Measurements from ENCODE around the gene WRNIP1. TPM values are rescaled to one million over a fixed set of nuclear protein-coding genes. Genes with fewer than 3 reads are reported as not detected.

WRNIP1 gene
- total RNA-seq, 1 experiment from 2014 or later: 78.8 TPM

DNA sequence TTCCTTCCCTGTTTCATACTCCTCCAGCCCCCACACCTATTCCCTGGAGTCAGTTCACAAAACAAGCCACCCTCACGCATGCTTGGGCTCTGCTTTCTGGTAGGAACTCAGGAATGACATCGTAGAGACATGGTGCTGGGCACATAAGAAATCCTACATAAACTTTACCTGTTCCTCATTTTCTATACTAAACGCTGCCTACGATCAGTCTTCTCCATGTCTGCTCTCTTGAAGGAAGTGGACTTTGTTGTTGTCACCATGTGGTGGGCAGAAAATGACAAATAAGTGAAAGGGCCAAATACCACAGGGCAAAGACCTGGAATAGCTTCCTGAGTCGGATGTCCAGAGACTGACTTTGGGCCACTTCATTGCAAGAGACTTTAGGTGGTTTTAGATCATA is 24.6 kb upstream of the WRNIP1 start:
- ChIA-PET CTCF (interaction anchor here (1.2 kb wide), 1 partner anchor 10 kb away, joined by 3 read pairs; the partner anchor contains the start of gene MYLK4), RAD21 (ENCODE audit: low non-redundant PET in 1 of 2, low total read pairs in 2 of 2, uncharacterized antibody in 2 of 2, unreplicated experiment in 2 of 2) (no interaction called here), POLR2A (no interaction called here)
- Histone ChIP-seq H3K36me3 (ENCODE audit: control insufficient read depth in 1 of 2, insufficient read depth in 2 of 2, low read length in 2 of 2) (no peaks in the 10 kb centered on the region), H3K9me2 (ENCODE audit: insufficient read depth) (no peaks in the 10 kb centered on the region), H4K20me1 (ENCODE audit: insufficient read depth) (no peaks in the 10 kb centered on the region), H3K79me2 (ENCODE audit: insufficient read depth, low read length) (no peaks in the 10 kb centered on the region), H3K4me2 (ENCODE audit: low read length) (no peak overlapping the region), H2AFZ (ENCODE audit: low read depth, low read length, poor library complexity, severe bottlenecking) (no peak overlapping the region), H3K27ac (ENCODE audit: low read depth, low read length) (no peak overlapping the region), H3K4me3 (replicated peaks in 1 of 2; ENCODE audit: low read depth in 1 of 2, low read length in 2 of 2) (no peak overlapping the region), H3K9me3 (ENCODE audit: control insufficient read depth in 1 of 2, insufficient read depth in 1 of 2, low read depth in 1 of 2, low read length in 2 of 2) (no peaks in the 10 kb centered on the region), H3K4me1 (ENCODE audit: control insufficient read depth in 1 of 2, insufficient read depth in 2 of 2, low read length in 2 of 2) (peaks cover 0 to 6% of the 10 kb centered on the region in 2 experiments; a peak in 1 of 4 replicates), H3K27me3 (ENCODE audit: insufficient read depth, low read length) (no peaks in the 10 kb centered on the region), H3K9ac (ENCODE audit: low read length) (no peak overlapping the region)
- ATAC-seq (no peak), DNase-seq (ENCODE audit: low read depth, low spot score) (no peak)
- no TSS peak for BruUV-seq (replicated peaks)
- intact Hi-C loops (cut with micrococcal nuclease): no loop called here
- no peak for TF ChIP-seq SRF (IDR thresholded peaks at IDR 0.05; ENCODE audit: low read depth)
- no peak for TF ChIP-seq YY1 (IDR thresholded peaks at IDR 0.05; ENCODE audit: extremely low read depth, insufficient replicate concordance, low read depth, low read length)
- TF ChIP-seq ZNF274 (IDR thresholded peaks at IDR 0.05; ENCODE audit: low read depth, low read length): no peak
- TF ChIP-seq, protein P1, sequence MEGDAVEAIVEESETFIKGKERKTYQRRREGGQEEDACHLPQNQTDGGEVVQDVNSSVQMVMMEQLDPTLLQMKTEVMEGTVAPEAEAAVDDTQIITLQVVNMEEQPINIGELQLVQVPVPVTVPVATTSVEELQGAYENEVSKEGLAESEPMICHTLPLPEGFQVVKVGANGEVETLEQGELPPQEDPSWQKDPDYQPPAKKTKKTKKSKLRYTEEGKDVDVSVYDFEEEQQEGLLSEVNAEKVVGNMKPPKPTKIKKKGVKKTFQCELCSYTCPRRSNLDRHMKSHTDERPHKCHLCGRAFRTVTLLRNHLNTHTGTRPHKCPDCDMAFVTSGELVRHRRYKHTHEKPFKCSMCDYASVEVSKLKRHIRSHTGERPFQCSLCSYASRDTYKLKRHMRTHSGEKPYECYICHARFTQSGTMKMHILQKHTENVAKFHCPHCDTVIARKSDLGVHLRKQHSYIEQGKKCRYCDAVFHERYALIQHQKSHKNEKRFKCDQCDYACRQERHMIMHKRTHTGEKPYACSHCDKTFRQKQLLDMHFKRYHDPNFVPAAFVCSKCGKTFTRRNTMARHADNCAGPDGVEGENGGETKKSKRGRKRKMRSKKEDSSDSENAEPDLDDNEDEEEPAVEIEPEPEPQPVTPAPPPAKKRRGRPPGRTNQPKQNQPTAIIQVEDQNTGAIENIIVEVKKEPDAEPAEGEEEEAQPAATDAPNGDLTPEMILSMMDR (IDR thresholded peaks at IDR 0.05 in 2 of 3, conservative IDR thresholded peaks at IDR 0.05 in 1 of 3; ENCODE audit: borderline replicate concordance in 1 of 3, insufficient read depth in 1 of 3, low read depth in 2 of 3, low read length in 2 of 3): no peak
- no peak for TF ChIP-seq TCF7L2 (IDR thresholded peaks at IDR 0.05; ENCODE audit: borderline replicate concordance, extremely low read depth, insufficient read depth, insufficient read length)
- TF ChIP-seq JUND (IDR thresholded peaks at IDR 0.05): no peak
- no peak for TF ChIP-seq EZH2 (IDR thresholded peaks at IDR 0.05)

DNA sequence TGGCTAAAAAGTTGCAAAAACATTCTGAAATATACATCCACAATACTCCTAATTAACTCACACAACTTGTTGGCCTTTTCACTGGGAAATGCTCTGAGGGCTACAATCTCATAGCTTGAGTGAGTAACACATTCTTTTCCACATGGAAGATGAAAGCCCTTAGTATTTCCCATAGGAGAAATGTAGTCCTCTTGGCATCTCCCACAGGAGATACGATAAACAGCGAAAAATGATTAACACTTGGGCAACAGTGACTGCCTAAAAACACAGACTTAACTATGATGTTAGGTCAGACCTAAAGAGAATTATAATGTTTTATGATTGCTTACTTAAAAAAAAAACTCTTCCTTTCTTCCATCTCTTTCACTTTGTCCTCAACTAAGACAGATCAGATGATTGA is 23.4 kb upstream of the WRNIP1 start:
- Histone ChIP-seq H3K79me2 (ENCODE audit: insufficient read depth, low read length) (no peaks in the 10 kb centered on the region), H3K4me3 (replicated peaks in 1 of 2; ENCODE audit: low read depth in 1 of 2, low read length in 2 of 2) (no peak overlapping the region), H3K27ac (ENCODE audit: low read depth, low read length) (no peak overlapping the region), H3K9me2 (ENCODE audit: insufficient read depth) (no peaks in the 10 kb centered on the region), H3K9me3 (ENCODE audit: control insufficient read depth in 1 of 2, insufficient read depth in 1 of 2, low read depth in 1 of 2, low read length in 2 of 2) (no peaks in the 10 kb centered on the region), H3K4me1 (ENCODE audit: control insufficient read depth in 1 of 2, insufficient read depth in 2 of 2, low read length in 2 of 2) (peaks cover 0 to 6% of the 10 kb centered on the region in 2 experiments; a peak in 1 of 4 replicates), H3K4me2 (ENCODE audit: low read length) (no peak overlapping the region), H2AFZ (ENCODE audit: low read depth, low read length, poor library complexity, severe bottlenecking) (no peak overlapping the region), H3K36me3 (ENCODE audit: control insufficient read depth in 1 of 2, insufficient read depth in 2 of 2, low read length in 2 of 2) (no peaks in the 10 kb centered on the region), H4K20me1 (ENCODE audit: insufficient read depth) (no peaks in the 10 kb centered on the region), H3K9ac (ENCODE audit: low read length) (no peak overlapping the region), H3K27me3 (ENCODE audit: insufficient read depth, low read length) (no peaks in the 10 kb centered on the region)
- DNase-seq (ENCODE audit: low read depth, low spot score) (no peak), ATAC-seq (no peak)
- RAD21 ChIA-PET (ENCODE audit: low non-redundant PET in 1 of 2, low total read pairs in 2 of 2, uncharacterized antibody in 2 of 2, unreplicated experiment in 2 of 2): no interaction called here
- no TSS peak for BruUV-seq (replicated peaks)
- intact Hi-C loops (cut with micrococcal nuclease): no loop called here
- POLR2A ChIA-PET: no interaction called here
- CTCF ChIA-PET: no interaction called here
- TF ChIP-seq, protein P2, sequence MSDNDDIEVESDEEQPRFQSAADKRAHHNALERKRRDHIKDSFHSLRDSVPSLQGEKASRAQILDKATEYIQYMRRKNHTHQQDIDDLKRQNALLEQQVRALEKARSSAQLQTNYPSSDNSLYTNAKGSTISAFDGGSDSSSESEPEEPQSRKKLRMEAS (IDR thresholded peaks at IDR 0.05): no peak
- TF ChIP-seq ZFX (IDR thresholded peaks at IDR 0.05) (no peak), YY1 (IDR thresholded peaks at IDR 0.05; ENCODE audit: extremely low read depth, insufficient replicate concordance, low read depth, low read length) (no peak), TCF7L2 (IDR thresholded peaks at IDR 0.05; ENCODE audit: borderline replicate concordance, extremely low read depth, insufficient read depth, insufficient read length) (no peak), ELF1 (IDR thresholded peaks at IDR 0.05; ENCODE audit: borderline replicate concordance, low read depth) (no peak), CBX3 (IDR thresholded peaks at IDR 0.05; ENCODE audit: low read depth) (no peak), EZH2phosphoT487 (IDR thresholded peaks at IDR 0.05; ENCODE audit: borderline replicate concordance) (no peak), EZH2 (IDR thresholded peaks at IDR 0.05) (no peak)
- TF ChIP-seq, protein P3, sequence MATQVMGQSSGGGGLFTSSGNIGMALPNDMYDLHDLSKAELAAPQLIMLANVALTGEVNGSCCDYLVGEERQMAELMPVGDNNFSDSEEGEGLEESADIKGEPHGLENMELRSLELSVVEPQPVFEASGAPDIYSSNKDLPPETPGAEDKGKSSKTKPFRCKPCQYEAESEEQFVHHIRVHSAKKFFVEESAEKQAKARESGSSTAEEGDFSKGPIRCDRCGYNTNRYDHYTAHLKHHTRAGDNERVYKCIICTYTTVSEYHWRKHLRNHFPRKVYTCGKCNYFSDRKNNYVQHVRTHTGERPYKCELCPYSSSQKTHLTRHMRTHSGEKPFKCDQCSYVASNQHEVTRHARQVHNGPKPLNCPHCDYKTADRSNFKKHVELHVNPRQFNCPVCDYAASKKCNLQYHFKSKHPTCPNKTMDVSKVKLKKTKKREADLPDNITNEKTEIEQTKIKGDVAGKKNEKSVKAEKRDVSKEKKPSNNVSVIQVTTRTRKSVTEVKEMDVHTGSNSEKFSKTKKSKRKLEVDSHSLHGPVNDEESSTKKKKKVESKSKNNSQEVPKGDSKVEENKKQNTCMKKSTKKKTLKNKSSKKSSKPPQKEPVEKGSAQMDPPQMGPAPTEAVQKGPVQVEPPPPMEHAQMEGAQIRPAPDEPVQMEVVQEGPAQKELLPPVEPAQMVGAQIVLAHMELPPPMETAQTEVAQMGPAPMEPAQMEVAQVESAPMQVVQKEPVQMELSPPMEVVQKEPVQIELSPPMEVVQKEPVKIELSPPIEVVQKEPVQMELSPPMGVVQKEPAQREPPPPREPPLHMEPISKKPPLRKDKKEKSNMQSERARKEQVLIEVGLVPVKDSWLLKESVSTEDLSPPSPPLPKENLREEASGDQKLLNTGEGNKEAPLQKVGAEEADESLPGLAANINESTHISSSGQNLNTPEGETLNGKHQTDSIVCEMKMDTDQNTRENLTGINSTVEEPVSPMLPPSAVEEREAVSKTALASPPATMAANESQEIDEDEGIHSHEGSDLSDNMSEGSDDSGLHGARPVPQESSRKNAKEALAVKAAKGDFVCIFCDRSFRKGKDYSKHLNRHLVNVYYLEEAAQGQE (IDR thresholded peaks at IDR 0.05; ENCODE audit: low read depth): no peak
- TF ChIP-seq, protein P4, sequence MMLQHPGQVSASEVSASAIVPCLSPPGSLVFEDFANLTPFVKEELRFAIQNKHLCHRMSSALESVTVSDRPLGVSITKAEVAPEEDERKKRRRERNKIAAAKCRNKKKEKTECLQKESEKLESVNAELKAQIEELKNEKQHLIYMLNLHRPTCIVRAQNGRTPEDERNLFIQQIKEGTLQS (IDR thresholded peaks at IDR 0.05): no peak

Measured in HCT116 (cell line).